Fibroblast of pulmonary artery (primary cell): Measurements from ENCODE around the gene PTPRN2.

Experiments used
- DNase-seq: peaks from one replicate; pipeline ENCODE4 v3.0.0-alpha.2; 2010; ENCODE audit warnings: low read depth
- H3K4me3 ChIP-seq: replicated peaks from 2 replicates; pipeline ENCODE4 v1.5.1; 2011; ENCODE audit warnings: low read depth, mild to moderate bottlenecking, control low read depth, low read length, moderate library complexity
- CTCF ChIP-seq: IDR thresholded peaks from 2 replicates; pipeline ENCODE4 v1.5.1; 2011; ENCODE audit warnings: mild to moderate bottlenecking, control low read depth, low read length, inconsistent platforms; ENCODE audit errors: missing control alignments

The PTPRN2 gene

GRCh38 chr7:157949711-157950110, 637.9 kb downstream of the PTPRN2 start:
- no peak for DNase-seq
- no peak overlapping the region for H3K4me3 ChIP-seq
- no peak for TF ChIP-seq CTCF

- no peak for TF ChIP-seq CTCF
- DNase-seq, result no peak
- no peak overlapping the region for H3K4me3 ChIP-seq
Measured at GRCh38 chr7:157947504-157947903, 640.1 kb downstream of the PTPRN2 start.

- no peak for DNase-seq
- TF ChIP-seq CTCF, result no peak
Measured at GRCh38 chr7:157946398-157947060, 641.1 kb downstream of the PTPRN2 start.

GRCh38 chr7:157945401-157945800, 642.2 kb downstream of the PTPRN2 start:
- no peak for TF ChIP-seq CTCF
- no peak overlapping the region for H3K4me3 ChIP-seq
- DNase-seq, result no peak

More at GRCh38 chr7:157946398-157947060, 641.1 kb downstream of the PTPRN2 start:
- H3K4me3 ChIP-seq, result no peak overlapping the region

- no peak for DNase-seq
- no peak overlapping the region for H3K4me3 ChIP-seq
- no peak for TF ChIP-seq CTCF
Measured at GRCh38 chr7:157944734-157945291, 642.8 kb downstream of the PTPRN2 start.

- TF ChIP-seq CTCF, result no peak
- no peak overlapping the region for H3K4me3 ChIP-seq
- DNase-seq, result no peak
Measured at GRCh38 chr7:157944051-157944450, 643.6 kb downstream of the PTPRN2 start.

- DNase-seq, result no peak
- no peak for TF ChIP-seq CTCF
- no peak overlapping the region for H3K4me3 ChIP-seq
Measured at GRCh38 chr7:157943561-157943960, 644.1 kb downstream of the PTPRN2 start.
